Skin epidermis (tissue), 12 donors: Measurements from ENCODE around the gene ACSM3.
"Not testable (repeated sequence)": the region's sequence is repeated elsewhere in the genome, so short reads cannot be mapped to it uniquely, and the experiment has no call there.

Experiments used
- H3K27ac ChIP-seq, 21 experiments: fragments of 200-600 bp; sonication (generic) in 11 of 21; one replicate each; pipeline ENCODE4 v1.5.0; 2020; ENCODE audit warnings: mild to moderate bottlenecking in 3 of 21, inconsistent platforms in 2 of 21, moderate library complexity in 2 of 21
- H3K4me3 ChIP-seq, 7 experiments: fragments of 200-600 bp; sonication (generic) in 2 of 7; one replicate each; pipeline ENCODE4 v1.5.0; 2020; ENCODE audit warnings: inconsistent platforms in 2 of 7, mild to moderate bottlenecking in 2 of 7, moderate library complexity in 1 of 7

Gene ACSM3

GRCh38 chr16:20763461-20764232 is at the start of gene ACSM3:
TSS of gene ACSM3 (plus strand) at chr16:20764014. CDS start at chr16:20770035, 6,021 bp downstream.
- Histone ChIP-seq H3K27ac (peak within 1 kb of the TSS in 18 of 21 experiments; percentile 13 to 85 (median 58)), H3K4me3 (peak within 1 kb of the TSS; percentile 22 to 47 (median 36))

GRCh38 chr16:20717718-20718117 is 46.1 kb upstream of the ACSM3 start:
- not testable (repeated sequence) for H3K4me3 ChIP-seq, H3K27ac ChIP-seq

GRCh38 chr16:20720251-20720650 is 43.6 kb upstream of the ACSM3 start:
- no peak overlapping the region for H3K27ac ChIP-seq
- no peak overlapping the region for H3K4me3 ChIP-seq

- H3K27ac ChIP-seq, result no peak overlapping the region
- no peak overlapping the region for H3K4me3 ChIP-seq
These were observed 37.2 kb upstream of the ACSM3 start for GRCh38 chr16:20726661-20727060.

GRCh38 chr16:20727181-20727580 is 36.6 kb upstream of the ACSM3 start:
- no peak overlapping the region for H3K4me3 ChIP-seq
- no peak overlapping the region for H3K27ac ChIP-seq

- H3K4me3 ChIP-seq, result no peak overlapping the region
- H3K27ac ChIP-seq, result no peak overlapping the region
These were observed 34.7 kb upstream of the ACSM3 start for GRCh38 chr16:20729141-20729540.

- no peak overlapping the region for H3K4me3 ChIP-seq
- H3K27ac ChIP-seq, result no peak overlapping the region
These were observed 29.8 kb upstream of the ACSM3 start for GRCh38 chr16:20734056-20734455.

- Histone ChIP-seq H3K4me3 (no peak overlapping the region), H3K27ac (no peak overlapping the region)
These were observed 29.0 kb upstream of the ACSM3 start for GRCh38 chr16:20734782-20735181.

GRCh38 chr16:20735490-20735889 is 28.3 kb upstream of the ACSM3 start:
- Histone ChIP-seq H3K4me3 (no peak overlapping the region), H3K27ac (no peak overlapping the region)

GRCh38 chr16:20740007-20740883 is 23.6 kb upstream of the ACSM3 start:
- H3K27ac ChIP-seq, result peak overlapping the region in 18 of 21 experiments; percentile 89 to 98 (median 95)
- H3K4me3 ChIP-seq, result peak overlapping the region; percentile 65 to 100 (median 98)

- H3K4me3 ChIP-seq, result peak overlapping the region; percentile 65 to 100 (median 98)
- peak overlapping the region; percentile 89 to 98 (median 95) for H3K27ac ChIP-seq
These were observed 22.8 kb upstream of the ACSM3 start for GRCh38 chr16:20740901-20741521.

- Histone ChIP-seq H3K4me3 (peak within 1 kb of the TSS; percentile 65 to 100 (median 98)), H3K27ac (peak within 1 kb of the TSS; percentile 89 to 98 (median 95))
These were observed 22.1 kb upstream of the ACSM3 start, which contains the start of gene THUMPD1 for GRCh38 chr16:20741554-20742285. TSS of gene THUMPD1 (minus strand) at chr16:20741818. CDS start at chr16:20741739, 79 bp downstream.

GRCh38 chr16:20743591-20743990 is 20.2 kb upstream of the ACSM3 start:
- Histone ChIP-seq H3K27ac (no peak overlapping the region), H3K4me3 (no peak overlapping the region)

GRCh38 chr16:20744922-20745440 is 18.8 kb upstream of the ACSM3 start:
- Histone ChIP-seq H3K27ac (no peak overlapping the region), H3K4me3 (no peak overlapping the region)

- H3K27ac ChIP-seq, result no peak overlapping the region
These were observed 17.4 kb upstream of the ACSM3 start for GRCh38 chr16:20746461-20746860.

GRCh38 chr16:20747030-20747816 is 16.6 kb upstream of the ACSM3 start:
- Histone ChIP-seq H3K27ac (no peak overlapping the region), H3K4me3 (no peak overlapping the region)

More at GRCh38 chr16:20746461-20746860, 17.4 kb upstream of the ACSM3 start:
- H3K4me3 ChIP-seq, result no peak overlapping the region

- H3K4me3 ChIP-seq, result no peak overlapping the region
- H3K27ac ChIP-seq, result no peak overlapping the region
These were observed 14.3 kb upstream of the ACSM3 start for GRCh38 chr16:20749474-20749873.

- Histone ChIP-seq H3K27ac (no peak overlapping the region), H3K4me3 (no peak overlapping the region)
These were observed 13.3 kb upstream of the ACSM3 start for GRCh38 chr16:20750558-20750957.
